MM.1S (cell line): ENCODE measurements around the gene UQCC2.

Experiments used
- DNase-seq: peaks from one replicate; pipeline ENCODE4 v3.0.0-alpha.2; 2015
- H2AFZ ChIP-seq: fragments of 300-600 bp; sonication (generic); 2 replicates; pipeline ENCODE4 v1.6.0; 2016; ENCODE audit warnings: antibody characterized with exemption, low read length
- H3F3A ChIP-seq: fragments of 300-600 bp; sonication (generic); 2 replicates; pipeline ENCODE4 v1.6.1; 2016; ENCODE audit warnings: mild to moderate bottlenecking, antibody characterized with exemption, low read length, moderate library complexity, mixed read lengths; ENCODE audit not compliant: insufficient read depth
- H3K27ac ChIP-seq: fragments of 300-600 bp; sonication (generic); 2 replicates; pipeline ENCODE4 v1.5.1; 2016; ENCODE audit warnings: mild to moderate bottlenecking, low read length
- H3K27me3 ChIP-seq: fragments of 300-600 bp; sonication (generic); replicated peaks from 2 replicates; pipeline ENCODE4 v1.6.0; 2016; ENCODE audit warnings: low read length; ENCODE audit not compliant: insufficient read depth
- H3K36me3 ChIP-seq: fragments of 300-600 bp; sonication (generic); replicated peaks from 2 replicates; pipeline ENCODE4 v1.6.1; 2016; ENCODE audit warnings: mild to moderate bottlenecking, low read length, mixed read lengths; ENCODE audit not compliant: insufficient read depth
- H3K4me1 ChIP-seq: fragments of 300-600 bp; sonication (generic); 2 replicates; pipeline ENCODE4 v1.6.1; 2016; ENCODE audit warnings: low read length, mixed read lengths
- H3K4me2 ChIP-seq: fragments of 300-600 bp; sonication (generic); 2 replicates; pipeline ENCODE4 v1.6.0; 2016; ENCODE audit warnings: low read depth, low read length
- H3K4me3 ChIP-seq: fragments of 300-600 bp; sonication (generic); 2 replicates; pipeline ENCODE4 v1.5.1; 2016; ENCODE audit warnings: low read length, mixed read lengths
- H3K79me2 ChIP-seq: fragments of 300-600 bp; sonication (generic); 2 replicates; pipeline ENCODE4 v1.6.1; 2016; ENCODE audit warnings: mixed run types, low read length, mixed read lengths
- H3K9ac ChIP-seq: fragments of 300-600 bp; sonication (generic); 2 replicates; pipeline ENCODE4 v1.6.1; 2016; ENCODE audit warnings: low read length, mixed read lengths
- H3K9me2 ChIP-seq: fragments of 300-600 bp; sonication (generic); replicated peaks from 2 replicates; pipeline ENCODE4 v1.6.1; 2016; ENCODE audit warnings: mild to moderate bottlenecking, low read length, mixed read lengths; ENCODE audit not compliant: insufficient read depth
- H3K9me3 ChIP-seq: fragments of 300-600 bp; sonication (generic); replicated peaks from 2 replicates; pipeline ENCODE4 v1.6.1; 2016; ENCODE audit warnings: mild to moderate bottlenecking, low read length, mixed read lengths; ENCODE audit not compliant: insufficient read depth
- H4K20me1 ChIP-seq: fragments of 300-600 bp; sonication (generic); 2 replicates; pipeline ENCODE4 v1.6.1; 2016; ENCODE audit warnings: mild to moderate bottlenecking, low read length, moderate library complexity, mixed read lengths; ENCODE audit not compliant: insufficient read depth
- EZH2 ChIP-seq: fragments of 300-600 bp; sonication (generic); optimal IDR thresholded peaks from 2 replicates; pipeline ENCODE3; 2017; ENCODE audit warnings: low read depth, mild to moderate bottlenecking, antibody characterized with exemption, low read length, mixed read lengths
- EZH2phosphoT487 ChIP-seq: fragments of 300-600 bp; sonication (generic); IDR thresholded peaks from 2 replicates; pipeline ENCODE4 v1.6.1; 2018; ENCODE audit warnings: antibody characterized with exemption, low read length
- TF ChIP-seq, protein P1 (sequence below): fragments of 300-600 bp; sonication (generic); IDR thresholded peaks from 2 replicates; pipeline ENCODE4 v1.5.1; 2016; ENCODE audit warnings: antibody characterized with exemption, low read length, mixed read lengths

UQCC2 gene

GRCh38 chr6:33688006-33688405, 23.5 kb downstream of the UQCC2 start:
- Histone ChIP-seq H3F3A (no peaks in the 10 kb centered on the region), H4K20me1 (no peaks in the 10 kb centered on the region), H3K4me3 (no peak overlapping the region), H3K9me2 (no peaks in the 10 kb centered on the region), H3K27ac (no peak overlapping the region), H3K79me2 (no peaks in the 10 kb centered on the region), H3K36me3 (no peaks in the 10 kb centered on the region), H3K4me1 (no peaks in the 10 kb centered on the region), H2AFZ (no peak overlapping the region), H3K4me2 (no peak overlapping the region), H3K27me3 (no peaks in the 10 kb centered on the region), H3K9ac (no peak overlapping the region), H3K9me3 (no peaks in the 10 kb centered on the region)
- TF ChIP-seq EZH2phosphoT487 (no peak), EZH2 (no peak)
- TF ChIP-seq, protein P1, sequence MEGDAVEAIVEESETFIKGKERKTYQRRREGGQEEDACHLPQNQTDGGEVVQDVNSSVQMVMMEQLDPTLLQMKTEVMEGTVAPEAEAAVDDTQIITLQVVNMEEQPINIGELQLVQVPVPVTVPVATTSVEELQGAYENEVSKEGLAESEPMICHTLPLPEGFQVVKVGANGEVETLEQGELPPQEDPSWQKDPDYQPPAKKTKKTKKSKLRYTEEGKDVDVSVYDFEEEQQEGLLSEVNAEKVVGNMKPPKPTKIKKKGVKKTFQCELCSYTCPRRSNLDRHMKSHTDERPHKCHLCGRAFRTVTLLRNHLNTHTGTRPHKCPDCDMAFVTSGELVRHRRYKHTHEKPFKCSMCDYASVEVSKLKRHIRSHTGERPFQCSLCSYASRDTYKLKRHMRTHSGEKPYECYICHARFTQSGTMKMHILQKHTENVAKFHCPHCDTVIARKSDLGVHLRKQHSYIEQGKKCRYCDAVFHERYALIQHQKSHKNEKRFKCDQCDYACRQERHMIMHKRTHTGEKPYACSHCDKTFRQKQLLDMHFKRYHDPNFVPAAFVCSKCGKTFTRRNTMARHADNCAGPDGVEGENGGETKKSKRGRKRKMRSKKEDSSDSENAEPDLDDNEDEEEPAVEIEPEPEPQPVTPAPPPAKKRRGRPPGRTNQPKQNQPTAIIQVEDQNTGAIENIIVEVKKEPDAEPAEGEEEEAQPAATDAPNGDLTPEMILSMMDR = no peak
- no peak for DNase-seq

GRCh38 chr6:33686981-33687975, 24.2 kb downstream of the UQCC2 start:
- H3K36me3 ChIP-seq = no peaks in the 10 kb centered on the region
- H3K4me2 ChIP-seq = no peak overlapping the region
- no peaks in the 10 kb centered on the region for H3K27me3 ChIP-seq
- H3K4me3 ChIP-seq = no peak overlapping the region
- no peaks in the 10 kb centered on the region for H3K9me3 ChIP-seq
- H4K20me1 ChIP-seq = no peaks in the 10 kb centered on the region
- H3K79me2 ChIP-seq = no peaks in the 10 kb centered on the region
- H3K9me2 ChIP-seq = no peaks in the 10 kb centered on the region
- no peak overlapping the region for H2AFZ ChIP-seq
- no peak overlapping the region for H3K9ac ChIP-seq
- H3K4me1 ChIP-seq = no peaks in the 10 kb centered on the region
- no peak overlapping the region for H3K27ac ChIP-seq
- no peaks in the 10 kb centered on the region for H3F3A ChIP-seq
- no peak for TF ChIP-seq EZH2
- no peak for TF ChIP-seq EZH2phosphoT487
- TF ChIP-seq, protein P1 = no peak
- no peak for DNase-seq

DNA sequence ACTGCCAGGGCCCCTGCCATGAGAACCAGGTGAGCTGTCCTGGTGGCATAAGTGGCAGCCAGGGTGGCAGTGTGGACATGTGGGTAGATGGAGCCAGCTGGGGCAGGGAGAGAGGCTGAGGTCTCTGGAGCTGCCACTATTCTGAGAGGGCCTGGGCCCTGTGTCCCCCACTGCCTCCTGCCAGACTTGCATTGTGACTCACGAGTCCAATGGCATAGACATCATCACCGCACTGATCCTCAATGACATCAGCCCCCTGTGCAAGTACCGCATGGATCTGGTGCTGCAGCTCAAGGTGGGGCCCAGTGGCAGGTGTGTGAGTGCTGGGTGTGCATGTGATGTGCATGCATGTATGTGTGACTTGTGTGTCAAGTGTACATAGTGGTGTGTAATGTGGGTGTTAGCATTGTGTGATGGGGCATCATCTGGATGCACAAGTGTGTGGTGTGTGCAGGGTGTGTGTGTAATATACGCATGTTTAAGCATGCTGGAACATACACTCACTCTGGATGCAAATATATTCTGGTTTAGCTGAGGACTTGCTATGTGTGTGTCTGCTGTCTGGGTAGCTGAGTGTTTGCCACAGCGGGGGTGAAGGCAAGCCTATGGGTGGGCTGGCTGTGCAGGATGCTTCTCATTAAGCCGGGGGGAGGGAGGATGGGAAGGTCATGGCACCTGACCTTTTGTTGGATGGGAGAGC, 25.1 kb downstream of the UQCC2 start:
- Histone ChIP-seq H3K27me3 (no peaks in the 10 kb centered on the region), H3K4me3 (no peak overlapping the region), H3K4me2 (no peak overlapping the region), H3K9me2 (no peaks in the 10 kb centered on the region), H3K9me3 (no peaks in the 10 kb centered on the region), H3F3A (no peaks in the 10 kb centered on the region), H3K36me3 (no peaks in the 10 kb centered on the region), H4K20me1 (no peaks in the 10 kb centered on the region), H3K79me2 (no peaks in the 10 kb centered on the region), H3K27ac (no peak overlapping the region), H2AFZ (no peak overlapping the region), H3K9ac (no peak overlapping the region), H3K4me1 (no peaks in the 10 kb centered on the region)
- no peak for TF ChIP-seq EZH2phosphoT487
- no peak for TF ChIP-seq EZH2
- TF ChIP-seq, protein P1 = no peak
- DNase-seq = no peak
